Heart left ventricle (tissue), 13 donors: ENCODE measurements around the gene MRNIP.

ENCODE experiments used
- POLR2A ChIP-seq, 2 donors: fragments of 450-650 bp; IDR thresholded peaks; one replicate each; pipeline ENCODE4 v1.6.1; 2017; ENCODE audit warnings: antibody characterized with exemption in 2 of 2, mild to moderate bottlenecking in 2 of 2, moderate library complexity in 2 of 2
- TF ChIP-seq, protein P1 (sequence below), 12 donors: fragments of 200-600 bp; sonication (generic) in 4 of 12; IDR thresholded peaks; one replicate each; pipeline versions ENCODE4 v1.5.0 to v1.8.0; 2018 to 2022; ENCODE audit warnings: antibody characterized with exemption in 12 of 12, mild to moderate bottlenecking in 5 of 12
- donor health status: ischemic (EF 13 %, LVEDD 7.1; RV severe dilation, severe dysfunction).
- donor health status: DM: no; HTN: yes; CAD: no.
- donor health status: DM: no; HTN: no; CAD: no.
- donor health status: ischemic (EF 25% LVEDD 6.9; RV normal size, moderate dysfunction).
- donor health status: ischemic (EF 25% LVEDD 5.7; RV mildly dilated, moderate dysfunction).
- donor health status: ischemic (EF 35%, LVEDD 5.7; RV mildly dilated, moderate dysfunction).
- donor health status: nonischemic (EF 11% LVEDD 7.7; RV severe dilation, severe dysfunction).
- donor health status: DM: yes; HTN: yes; CAD: no.
- donor health status: PGD.
- donor health status: ischemic (EF 29% LVEDD 5.4; RV normal size, mild dysfunction).
- donor health status: nonischemic (EF 23%, LVEDD 6.1; RV moderate dilation, normal function).

DNA sequence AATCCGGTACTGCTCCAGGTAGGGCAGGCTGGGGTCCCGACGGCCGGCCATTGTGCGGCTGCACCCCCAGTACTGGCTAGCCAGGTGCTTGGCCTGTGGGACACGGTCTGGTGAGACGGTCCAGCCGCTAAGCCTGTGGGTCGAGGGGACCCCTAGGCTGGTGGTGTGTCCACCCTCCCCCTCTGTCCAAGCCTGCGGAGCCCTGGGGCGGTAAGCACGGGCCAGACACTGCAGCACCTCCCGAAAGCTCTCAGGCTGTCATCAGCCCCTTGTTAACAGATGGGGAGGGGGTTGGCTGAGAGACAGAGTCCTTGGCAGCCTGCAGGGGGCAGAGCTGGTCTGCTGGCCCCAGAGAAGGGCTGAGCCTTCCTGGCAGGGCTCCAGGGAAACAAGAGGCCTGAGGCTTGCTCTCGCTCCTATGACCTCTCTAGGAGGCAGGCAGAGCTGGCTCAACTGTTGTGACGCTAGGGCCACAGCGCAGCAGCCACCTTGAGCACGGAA lies 11.8 kb upstream of the MRNIP start:
- TF ChIP-seq, protein P1, sequence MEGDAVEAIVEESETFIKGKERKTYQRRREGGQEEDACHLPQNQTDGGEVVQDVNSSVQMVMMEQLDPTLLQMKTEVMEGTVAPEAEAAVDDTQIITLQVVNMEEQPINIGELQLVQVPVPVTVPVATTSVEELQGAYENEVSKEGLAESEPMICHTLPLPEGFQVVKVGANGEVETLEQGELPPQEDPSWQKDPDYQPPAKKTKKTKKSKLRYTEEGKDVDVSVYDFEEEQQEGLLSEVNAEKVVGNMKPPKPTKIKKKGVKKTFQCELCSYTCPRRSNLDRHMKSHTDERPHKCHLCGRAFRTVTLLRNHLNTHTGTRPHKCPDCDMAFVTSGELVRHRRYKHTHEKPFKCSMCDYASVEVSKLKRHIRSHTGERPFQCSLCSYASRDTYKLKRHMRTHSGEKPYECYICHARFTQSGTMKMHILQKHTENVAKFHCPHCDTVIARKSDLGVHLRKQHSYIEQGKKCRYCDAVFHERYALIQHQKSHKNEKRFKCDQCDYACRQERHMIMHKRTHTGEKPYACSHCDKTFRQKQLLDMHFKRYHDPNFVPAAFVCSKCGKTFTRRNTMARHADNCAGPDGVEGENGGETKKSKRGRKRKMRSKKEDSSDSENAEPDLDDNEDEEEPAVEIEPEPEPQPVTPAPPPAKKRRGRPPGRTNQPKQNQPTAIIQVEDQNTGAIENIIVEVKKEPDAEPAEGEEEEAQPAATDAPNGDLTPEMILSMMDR (IDR thresholded peaks at IDR 0.05), result peak in 9 of 12 donors; percentile 13 to 69 (median 46)
- no peak for TF ChIP-seq POLR2A (IDR thresholded peaks at IDR 0.05)
